HG03565 (cell line): Measurements from ENCODE around the gene OTOF.

Source experiments
- ATAC-seq: cut with Tn5 transposase; IDR thresholded peaks from one replicate; pipeline ENCODE4 v1.9.1; 2021; ENCODE audit warnings: mild to moderate bottlenecking, moderate library complexity; ENCODE audit not compliant: unreplicated experiment

OTOF gene

DNA sequence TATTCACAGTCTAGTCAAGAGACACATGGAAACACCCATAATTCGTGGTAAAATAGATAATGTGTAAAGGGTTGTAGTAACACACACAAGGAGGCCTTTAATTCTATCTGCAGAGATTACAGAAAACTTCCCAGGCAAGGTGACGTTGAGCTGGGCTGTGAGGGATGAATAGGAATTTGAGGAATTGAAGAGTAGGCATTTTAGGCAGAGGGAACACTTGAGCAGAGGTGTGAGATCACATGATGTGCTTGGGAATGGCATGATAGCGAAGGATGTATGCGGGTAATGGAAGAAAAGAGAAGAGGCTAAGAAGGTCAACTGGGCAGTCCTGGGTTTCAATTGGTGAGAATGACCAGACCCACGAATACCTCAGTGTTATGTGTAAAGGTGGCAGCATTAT, 56.0 kb downstream of the OTOF start:
- ATAC-seq: no peak

DNA sequence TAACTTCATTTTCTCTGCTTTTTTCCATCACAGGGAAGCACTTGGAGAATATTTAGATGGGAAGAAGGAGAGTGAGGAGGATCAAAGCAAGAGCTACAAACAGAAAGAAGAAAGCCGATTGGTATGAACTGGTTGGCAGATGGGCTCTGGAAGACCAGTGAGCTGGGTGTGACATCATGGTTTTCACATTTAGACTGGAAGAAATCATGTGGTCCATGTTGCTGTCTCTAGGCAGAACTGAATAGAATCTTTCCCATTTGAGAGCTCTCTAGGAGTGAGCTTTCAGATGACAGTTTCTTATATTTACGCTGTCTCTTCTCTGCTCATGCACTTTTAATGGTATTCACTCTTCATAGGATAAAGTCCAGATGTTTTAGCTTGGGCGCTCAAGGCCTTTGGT, 63.6 kb downstream of the OTOF start:
- no peak for ATAC-seq

DNA sequence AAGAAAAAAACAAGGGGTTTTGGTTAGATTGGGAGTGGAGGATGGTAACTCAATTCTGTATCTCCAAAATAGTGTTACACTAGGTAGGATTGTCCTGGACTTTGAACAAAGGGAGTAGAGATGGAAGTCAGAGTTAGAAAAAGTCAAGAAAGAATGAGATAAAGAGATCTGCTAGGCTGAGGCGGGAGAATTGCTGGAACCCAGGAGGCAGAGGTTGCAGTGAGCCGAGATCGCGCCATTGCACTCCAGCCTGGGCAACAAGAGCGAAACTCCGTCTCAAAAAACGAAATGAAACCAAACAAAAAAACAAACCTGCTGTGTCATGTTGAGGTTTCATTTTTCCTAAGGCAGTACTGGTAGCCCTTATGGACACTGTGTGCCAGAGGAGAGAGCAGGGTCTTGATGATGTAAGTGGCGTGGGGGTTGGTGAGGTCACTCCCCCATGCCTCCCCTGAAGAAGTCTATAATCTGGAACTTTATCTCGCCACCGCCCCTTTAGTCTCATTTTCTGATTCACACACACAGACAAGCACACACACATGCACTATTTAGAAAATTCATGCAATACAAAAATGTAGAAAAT, 65.7 kb downstream of the OTOF start:
- no peak for ATAC-seq

DNA sequence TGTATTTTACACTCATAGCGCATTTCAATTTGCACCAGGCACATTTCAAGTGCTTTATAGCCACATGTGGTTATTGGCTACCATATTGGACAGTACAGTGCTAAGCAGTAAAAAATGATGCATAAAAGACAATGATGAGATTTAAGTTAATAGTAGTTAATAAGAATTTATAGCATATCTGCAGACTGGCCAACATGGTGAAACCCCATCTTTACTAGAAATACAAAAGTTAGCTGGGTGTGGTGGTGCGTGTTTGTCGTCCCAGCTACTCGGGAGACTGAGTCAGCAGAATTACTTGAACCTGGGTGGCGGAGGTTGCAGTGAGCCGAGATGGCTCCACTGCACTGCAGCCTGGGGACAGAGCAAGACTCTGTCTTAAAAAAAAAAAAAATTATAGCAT, 66.5 kb downstream of the OTOF start:
- no peak for ATAC-seq

DNA sequence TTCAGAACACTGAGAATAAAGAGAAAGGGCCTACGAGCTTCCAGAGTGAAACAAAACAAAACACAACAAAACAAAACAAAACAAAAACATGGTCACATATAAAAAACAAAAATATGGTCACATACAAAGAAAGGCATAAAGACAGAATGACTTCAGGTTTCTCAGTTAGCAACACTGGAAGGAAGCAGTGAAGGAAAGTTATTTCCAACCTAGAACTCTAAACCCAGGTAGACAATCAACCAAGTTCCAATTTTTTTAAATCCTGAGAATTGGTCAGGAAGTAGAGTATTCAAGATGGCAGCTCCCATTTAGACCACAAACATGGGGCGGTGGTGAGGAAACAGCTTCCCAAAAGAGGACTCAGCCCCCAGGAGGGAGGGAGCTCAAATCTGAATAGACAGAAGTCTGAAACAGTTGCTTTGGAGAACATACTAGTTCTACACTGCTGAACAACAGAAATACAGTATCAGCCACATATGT, 67.1 kb downstream of the OTOF start:
- ATAC-seq: no peak

DNA sequence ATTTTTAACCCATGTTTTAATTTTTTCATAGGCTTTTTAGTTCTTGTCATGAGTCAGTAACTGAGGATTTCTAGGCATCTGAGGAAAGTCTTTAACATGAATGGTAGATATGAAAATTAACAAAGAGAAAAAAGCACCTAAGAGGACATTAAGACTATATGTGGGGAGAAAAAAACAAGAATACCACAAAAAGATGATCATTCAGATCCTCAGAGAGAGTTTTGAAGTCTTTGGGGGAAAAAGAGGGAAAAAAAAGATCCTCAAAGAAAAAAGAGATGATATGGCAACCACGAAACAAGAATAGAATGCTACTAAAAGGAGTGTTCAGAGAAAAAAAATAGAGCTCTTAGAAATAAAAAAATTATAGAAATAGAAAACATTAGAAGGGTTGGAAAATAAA, 68.1 kb downstream of the OTOF start:
- no peak for ATAC-seq

DNA sequence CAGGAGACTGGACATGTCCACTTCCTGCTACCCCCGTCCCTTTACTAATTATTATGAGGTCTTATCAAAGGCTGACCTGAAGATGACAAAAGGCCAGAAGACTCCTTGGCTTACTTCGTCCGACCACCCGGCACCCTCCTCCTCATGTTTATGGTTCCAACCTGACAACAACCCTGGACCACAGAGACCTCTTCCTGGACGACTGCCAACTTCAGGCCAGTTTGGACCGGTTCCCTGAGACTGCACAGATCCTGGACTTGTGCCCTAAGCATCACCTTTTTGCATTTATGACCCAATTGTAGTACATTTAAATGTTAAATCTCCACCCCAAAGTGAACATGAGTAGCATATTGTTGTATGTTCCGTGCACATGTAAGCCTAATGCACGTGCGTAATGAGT, 70.4 kb downstream of the OTOF start:
- ATAC-seq: no peak
